GM23338 (cell line): ENCODE data around the gene JMJD7. TPM values are rescaled to one million over a fixed set of nuclear protein-coding genes. Genes with fewer than 3 reads are reported as not detected.

Experiments
- ATAC-seq: fragments of 200-7000 bp; cut with Tn5 transposase; 3 replicates; pipeline ENCODE4 v1.9.1; 2020
- DNase-seq: peaks from one replicate; pipeline ENCODE4 v3.0.0-alpha.2; 2015; ENCODE audit warnings: low spot score
- H2AFZ ChIP-seq: fragments of 200-600 bp; sonication (generic); 2 replicates; pipeline ENCODE4 v1.8.0; 2016; ENCODE audit warnings: antibody characterized with exemption, mild to moderate bottlenecking, moderate library complexity
- H3F3A ChIP-seq: fragments of 200-600 bp; sonication (generic); replicated peaks from 2 replicates; pipeline ENCODE4 v1.8.0; 2017; ENCODE audit warnings: antibody characterized with exemption, mixed run types, low read depth
- H3K27ac ChIP-seq: fragments of 200-600 bp; sonication (generic); 2 replicates; pipeline ENCODE4 v1.6.1; 2016; ENCODE audit warnings: low read depth
- H3K27me3 ChIP-seq: fragments of 200-600 bp; sonication (generic); 2 replicates; pipeline ENCODE4 v1.8.0; 2016; ENCODE audit warnings: mild to moderate bottlenecking, mixed run types, moderate library complexity; ENCODE audit not compliant: insufficient read depth
- H3K36me3 ChIP-seq: fragments of 200-600 bp; sonication (generic); 2 replicates; pipeline ENCODE4 v1.8.0; 2016; ENCODE audit warnings: mild to moderate bottlenecking; ENCODE audit not compliant: insufficient read depth
- H3K4me1 ChIP-seq: fragments of 200-600 bp; sonication (generic); 2 replicates; pipeline ENCODE4 v1.8.0; 2016; ENCODE audit warnings: mild to moderate bottlenecking, moderate library complexity; ENCODE audit not compliant: insufficient read depth
- H3K4me2 ChIP-seq: fragments of 200-600 bp; sonication (generic); 2 replicates; pipeline ENCODE4 v1.7.1; 2017; ENCODE audit warnings: mixed run types
- H3K4me3 ChIP-seq: fragments of 200-600 bp; sonication (generic); 2 replicates; pipeline ENCODE4 v1.6.1; 2016; ENCODE audit warnings: mixed run types
- H3K79me2 ChIP-seq: fragments of 200-600 bp; sonication (generic); replicated peaks from 2 replicates; pipeline ENCODE4 v1.8.0; 2017; ENCODE audit warnings: mild to moderate bottlenecking; ENCODE audit not compliant: insufficient read depth
- H3K9me2 ChIP-seq: fragments of 200-600 bp; sonication (generic); 2 replicates; pipeline ENCODE4 v1.8.0; 2017; ENCODE audit not compliant: insufficient read depth
- H4K20me1 ChIP-seq: fragments of 200-600 bp; sonication (generic); replicated peaks from 2 replicates; pipeline ENCODE4 v1.8.0; 2017; ENCODE audit warnings: mild to moderate bottlenecking; ENCODE audit not compliant: insufficient read depth
- H3K27ac Mint-ChIP-seq: 2 replicates; pipeline ENCODE4 v1.8.0; 2020; ENCODE audit warnings: inconsistent platforms, mild to moderate bottlenecking, moderate library complexity, mixed read lengths
- H3K27me3 Mint-ChIP-seq: 3 replicates; pipeline ENCODE4 v1.8.0; 2022; ENCODE audit warnings: low read depth, mild to moderate bottlenecking, moderate library complexity, mixed read lengths, inconsistent platforms; ENCODE audit not compliant: insufficient read depth, poor library complexity
- H3K36me3 Mint-ChIP-seq: 3 replicates; pipeline ENCODE4 v1.8.0; 2021; ENCODE audit warnings: low read depth, mild to moderate bottlenecking, inconsistent platforms, moderate library complexity, mixed read lengths
- H3K4me1 Mint-ChIP-seq: 3 replicates; pipeline ENCODE4 v1.8.0; 2020; ENCODE audit warnings: mild to moderate bottlenecking, inconsistent platforms, mixed read lengths
- H3K4me3 Mint-ChIP-seq: 3 replicates; pipeline ENCODE4 v1.8.0; 2021; ENCODE audit warnings: moderate library complexity, mild to moderate bottlenecking, inconsistent platforms, mixed read lengths
- H3K9me3 Mint-ChIP-seq: 3 replicates; pipeline ENCODE4 v1.8.0; 2020; ENCODE audit warnings: moderate library complexity, mild to moderate bottlenecking, inconsistent platforms, mixed read lengths
- CREB1 ChIP-seq: fragments of 250-450 bp; sonication (Bioruptor Pico); IDR thresholded peaks from 2 replicates; pipeline ENCODE4 v1.5.0; 2020; ENCODE audit warnings: low read depth, mild to moderate bottlenecking, moderate library complexity
- EZH2 ChIP-seq: fragments of 200-600 bp; sonication (generic); IDR thresholded peaks from one replicate; pipeline ENCODE4 v1.8.0; 2017; ENCODE audit warnings: antibody characterized with exemption, mild to moderate bottlenecking, low read depth; ENCODE audit not compliant: unreplicated experiment
- NANOG ChIP-seq: IDR thresholded peaks from 2 replicates; pipeline ENCODE4 v1.6.1; 2016; ENCODE audit warnings: antibody characterized with exemption, borderline replicate concordance
- ZNF331 ChIP-seq: fragments of 250-450 bp; sonication (Bioruptor Pico); IDR thresholded peaks from 2 replicates; pipeline ENCODE4 v1.5.0; 2020; ENCODE audit warnings: low read depth, mild to moderate bottlenecking, moderate library complexity
- polyA plus RNA-seq: library from polyadenylated mRNA; unstranded; fragments of >200 nt; fragmentation: Nextera tagmentation; extraction: Ambion mirVana; gene quantifications from 2 replicates; pipeline ENCODE4 v1.2.1, GENCODE V29; 2016
- total RNA-seq: library from RNA; depleted of rRNA; stranded (reverse); fragments of >200 nt; shearing (Covaris generic); gene quantifications from 2 replicates; pipeline ENCODE4 v1.2.3, GENCODE V29; 2014
- TF ChIP-seq, protein P1 (sequence below): IDR thresholded peaks from 2 replicates; pipeline ENCODE4 v1.6.1; 2016; ENCODE audit warnings: antibody characterized with exemption
- TF ChIP-seq, protein P2 (sequence below): IDR thresholded peaks from one replicate; pipeline ENCODE4 v1.6.1; 2018; ENCODE audit warnings: antibody characterized with exemption; ENCODE audit not compliant: unreplicated experiment
- TF ChIP-seq, protein P3 (sequence below), 2 experiments: fragments of 200-600 bp in 1 of 2; sonication (generic) in 1 of 2; conservative IDR thresholded peaks; 2 replicates each; pipeline versions ENCODE4 v1.5.1 to v1.6.1; 2016 to 2017; ENCODE audit warnings: antibody characterized with exemption in 2 of 2, low read depth in 2 of 2, mild to moderate bottlenecking in 2 of 2, moderate library complexity in 1 of 2

Gene JMJD7
- total and polyA plus RNA-seq, 2 experiments from 2014 or later: 8.5 to 9.2 TPM

DNA sequence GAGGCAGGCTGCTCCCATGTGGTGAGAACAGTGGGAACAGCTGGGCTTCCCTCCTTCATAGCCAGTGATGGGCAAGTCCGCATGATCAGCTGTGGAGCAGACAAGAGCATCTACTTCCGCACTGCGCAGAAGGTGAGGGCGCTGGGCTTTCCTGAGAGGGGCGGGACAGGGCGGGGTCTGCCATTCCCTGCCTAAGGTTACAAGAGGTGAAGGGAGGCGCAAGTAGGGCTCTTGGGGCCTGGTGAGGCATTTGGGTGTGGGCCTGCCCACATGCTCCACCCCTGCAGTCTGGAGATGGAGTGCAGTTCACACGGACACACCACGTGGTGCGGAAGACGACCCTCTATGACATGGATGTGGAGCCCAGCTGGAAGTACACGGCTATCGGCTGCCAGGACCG, 10.6 kb upstream of the JMJD7 start (continued):
- TF ChIP-seq, protein P1, sequence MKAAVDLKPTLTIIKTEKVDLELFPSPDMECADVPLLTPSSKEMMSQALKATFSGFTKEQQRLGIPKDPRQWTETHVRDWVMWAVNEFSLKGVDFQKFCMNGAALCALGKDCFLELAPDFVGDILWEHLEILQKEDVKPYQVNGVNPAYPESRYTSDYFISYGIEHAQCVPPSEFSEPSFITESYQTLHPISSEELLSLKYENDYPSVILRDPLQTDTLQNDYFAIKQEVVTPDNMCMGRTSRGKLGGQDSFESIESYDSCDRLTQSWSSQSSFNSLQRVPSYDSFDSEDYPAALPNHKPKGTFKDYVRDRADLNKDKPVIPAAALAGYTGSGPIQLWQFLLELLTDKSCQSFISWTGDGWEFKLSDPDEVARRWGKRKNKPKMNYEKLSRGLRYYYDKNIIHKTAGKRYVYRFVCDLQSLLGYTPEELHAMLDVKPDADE: no peak

DNA sequence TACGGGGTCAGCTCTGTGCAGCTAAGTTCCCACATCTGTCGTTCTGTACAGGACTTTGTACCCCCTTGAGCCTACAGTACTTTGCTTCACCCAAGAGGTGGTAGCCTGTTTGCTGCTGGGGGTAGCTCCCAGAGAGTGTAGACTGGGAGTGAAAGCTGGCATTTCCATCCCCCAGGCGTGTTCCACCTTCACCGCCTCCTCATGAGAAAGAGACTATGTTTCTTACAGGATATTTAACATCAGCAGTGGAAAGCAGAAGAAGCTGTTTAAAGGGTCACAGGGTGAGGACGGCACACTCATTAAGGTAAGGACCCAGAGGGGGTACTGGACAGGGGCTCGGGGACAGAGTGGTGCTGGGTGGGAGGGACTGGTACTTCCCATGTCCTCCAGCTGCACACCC, 10.1 kb upstream of the JMJD7 start:
- Mint-ChIP-seq H3K4me3 (no peak overlapping the region), H3K27ac (no peak overlapping the region), H3K4me1 (no peaks in the 10 kb centered on the region), H3K9me3 (no peaks in the 10 kb centered on the region), H3K36me3 (no peaks in the 10 kb centered on the region; the same call in 2 of the 3 replicates), H3K27me3 (peaks cover under 1% of the 10 kb centered on the region)
- Histone ChIP-seq H2AFZ (no peak overlapping the region), H3K4me1 (no peaks in the 10 kb centered on the region), H3K4me3 (no peak overlapping the region), H3K9me2 (no peaks in the 10 kb centered on the region), H3K27me3 (no peaks in the 10 kb centered on the region), H3K36me3 (no peaks in the 10 kb centered on the region), H3K79me2 (no peaks in the 10 kb centered on the region), H4K20me1 (no peaks in the 10 kb centered on the region), H3F3A (no peaks in the 10 kb centered on the region), H3K27ac (no peak overlapping the region), H3K4me2 (no peak overlapping the region)
- no peak for ATAC-seq
- TF ChIP-seq, protein P1: no peak
- no peak for TF ChIP-seq NANOG
- TF ChIP-seq CREB1: no peak
- TF ChIP-seq, protein P2, sequence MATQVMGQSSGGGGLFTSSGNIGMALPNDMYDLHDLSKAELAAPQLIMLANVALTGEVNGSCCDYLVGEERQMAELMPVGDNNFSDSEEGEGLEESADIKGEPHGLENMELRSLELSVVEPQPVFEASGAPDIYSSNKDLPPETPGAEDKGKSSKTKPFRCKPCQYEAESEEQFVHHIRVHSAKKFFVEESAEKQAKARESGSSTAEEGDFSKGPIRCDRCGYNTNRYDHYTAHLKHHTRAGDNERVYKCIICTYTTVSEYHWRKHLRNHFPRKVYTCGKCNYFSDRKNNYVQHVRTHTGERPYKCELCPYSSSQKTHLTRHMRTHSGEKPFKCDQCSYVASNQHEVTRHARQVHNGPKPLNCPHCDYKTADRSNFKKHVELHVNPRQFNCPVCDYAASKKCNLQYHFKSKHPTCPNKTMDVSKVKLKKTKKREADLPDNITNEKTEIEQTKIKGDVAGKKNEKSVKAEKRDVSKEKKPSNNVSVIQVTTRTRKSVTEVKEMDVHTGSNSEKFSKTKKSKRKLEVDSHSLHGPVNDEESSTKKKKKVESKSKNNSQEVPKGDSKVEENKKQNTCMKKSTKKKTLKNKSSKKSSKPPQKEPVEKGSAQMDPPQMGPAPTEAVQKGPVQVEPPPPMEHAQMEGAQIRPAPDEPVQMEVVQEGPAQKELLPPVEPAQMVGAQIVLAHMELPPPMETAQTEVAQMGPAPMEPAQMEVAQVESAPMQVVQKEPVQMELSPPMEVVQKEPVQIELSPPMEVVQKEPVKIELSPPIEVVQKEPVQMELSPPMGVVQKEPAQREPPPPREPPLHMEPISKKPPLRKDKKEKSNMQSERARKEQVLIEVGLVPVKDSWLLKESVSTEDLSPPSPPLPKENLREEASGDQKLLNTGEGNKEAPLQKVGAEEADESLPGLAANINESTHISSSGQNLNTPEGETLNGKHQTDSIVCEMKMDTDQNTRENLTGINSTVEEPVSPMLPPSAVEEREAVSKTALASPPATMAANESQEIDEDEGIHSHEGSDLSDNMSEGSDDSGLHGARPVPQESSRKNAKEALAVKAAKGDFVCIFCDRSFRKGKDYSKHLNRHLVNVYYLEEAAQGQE: no peak
- TF ChIP-seq, protein P3, sequence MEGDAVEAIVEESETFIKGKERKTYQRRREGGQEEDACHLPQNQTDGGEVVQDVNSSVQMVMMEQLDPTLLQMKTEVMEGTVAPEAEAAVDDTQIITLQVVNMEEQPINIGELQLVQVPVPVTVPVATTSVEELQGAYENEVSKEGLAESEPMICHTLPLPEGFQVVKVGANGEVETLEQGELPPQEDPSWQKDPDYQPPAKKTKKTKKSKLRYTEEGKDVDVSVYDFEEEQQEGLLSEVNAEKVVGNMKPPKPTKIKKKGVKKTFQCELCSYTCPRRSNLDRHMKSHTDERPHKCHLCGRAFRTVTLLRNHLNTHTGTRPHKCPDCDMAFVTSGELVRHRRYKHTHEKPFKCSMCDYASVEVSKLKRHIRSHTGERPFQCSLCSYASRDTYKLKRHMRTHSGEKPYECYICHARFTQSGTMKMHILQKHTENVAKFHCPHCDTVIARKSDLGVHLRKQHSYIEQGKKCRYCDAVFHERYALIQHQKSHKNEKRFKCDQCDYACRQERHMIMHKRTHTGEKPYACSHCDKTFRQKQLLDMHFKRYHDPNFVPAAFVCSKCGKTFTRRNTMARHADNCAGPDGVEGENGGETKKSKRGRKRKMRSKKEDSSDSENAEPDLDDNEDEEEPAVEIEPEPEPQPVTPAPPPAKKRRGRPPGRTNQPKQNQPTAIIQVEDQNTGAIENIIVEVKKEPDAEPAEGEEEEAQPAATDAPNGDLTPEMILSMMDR (conservative IDR thresholded peaks at IDR 0.05; ENCODE audit: low read depth in 2 of 2): no peak
- TF ChIP-seq EZH2: no peak
- TF ChIP-seq ZNF331: no peak
- DNase-seq: no peak
